HepG2 (cell line): ENCODE data around the gene PALM. TPM values are rescaled to one million over a fixed set of nuclear protein-coding genes. Genes with fewer than 3 reads are reported as not detected.

Experiments
- ATF7-NPFF ChIP-seq: sonication (generic); formaldehyde crosslinking; IDR thresholded peaks from 2 replicates; pipeline ENCODE4 v1.8.1; 2023; ENCODE audit warnings: mild to moderate bottlenecking, low read depth, missing genetic modification reagents, moderate library complexity
- ELF3 ChIP-seq: IDR thresholded peaks from 2 replicates; pipeline ENCODE4 v1.6.1; 2016; ENCODE audit warnings: missing genetic modification reagents, missing compliant biosample characterization
- FOXP1 ChIP-seq, 2 experiments: fragments of 450-650 bp in 1 of 2; IDR thresholded peaks; 2 replicates each; pipeline ENCODE4 v1.6.1; 2017 to 2018; ENCODE audit warnings: antibody characterized with exemption in 1 of 2
- GFI1 ChIP-seq: sonication (generic); formaldehyde crosslinking; IDR thresholded peaks from 2 replicates; pipeline ENCODE4 v1.5.0; 2020; ENCODE audit warnings: missing genetic modification reagents, mild to moderate bottlenecking, borderline replicate concordance
- HNF1A ChIP-seq, 2 experiments: sonication (generic) in 1 of 2; formaldehyde crosslinking in 1 of 2; IDR thresholded peaks; 2 replicates each; pipeline versions ENCODE4 v1.4.0 to v1.6.1; 2016 to 2020; ENCODE audit warnings: borderline replicate concordance in 1 of 2, low read depth in 1 of 2, mild to moderate bottlenecking in 1 of 2, missing genetic modification reagents in 1 of 2
- IRF1 ChIP-seq: sonication (generic); formaldehyde crosslinking; IDR thresholded peaks from 2 replicates; pipeline ENCODE4 v1.4.0; 2020; ENCODE audit warnings: low read depth, mild to moderate bottlenecking, missing genetic modification reagents
- NR2F1 ChIP-seq, 2 experiments: fragments of 450-650 bp in 1 of 2; formaldehyde crosslinking in 1 of 2; IDR thresholded peaks; 2 replicates each; pipeline versions ENCODE4 v1.5.0 to v1.6.1; 2016 to 2020; ENCODE audit warnings: mild to moderate bottlenecking in 1 of 2, missing compliant biosample characterization in 1 of 2, missing genetic modification reagents in 1 of 2, moderate library complexity in 1 of 2
- PAX8 ChIP-seq: sonication (generic); formaldehyde crosslinking; IDR thresholded peaks from 2 replicates; pipeline ENCODE4 v1.8.0; 2022; ENCODE audit warnings: mild to moderate bottlenecking, missing genetic modification reagents, borderline replicate concordance
- PRMT3 ChIP-seq: sonication (generic); formaldehyde crosslinking; IDR thresholded peaks from 2 replicates; pipeline ENCODE4 v1.8.1; 2022; ENCODE audit warnings: low read depth, mild to moderate bottlenecking, moderate library complexity, missing genetic modification reagents, borderline replicate concordance
- PRPF4 ChIP-seq: fragments of 200-400 bp; formaldehyde crosslinking; IDR thresholded peaks from 2 replicates; pipeline ENCODE4 v1.6.1; 2016; ENCODE audit warnings: low read length, low read depth; ENCODE audit not compliant: poor library complexity, severe bottlenecking
- RBAK ChIP-seq: sonication (generic); formaldehyde crosslinking; IDR thresholded peaks from 2 replicates; pipeline ENCODE4 v1.5.1; 2020; ENCODE audit warnings: mild to moderate bottlenecking, missing genetic modification reagents
- SAP130 ChIP-seq: IDR thresholded peaks from 2 replicates; pipeline ENCODE4 v1.6.1; 2016; ENCODE audit warnings: low read depth
- THYN1 ChIP-seq: sonication (generic); formaldehyde crosslinking; IDR thresholded peaks from 2 replicates; pipeline ENCODE4 v1.8.1; 2023; ENCODE audit warnings: low read depth, mild to moderate bottlenecking, moderate library complexity, missing genetic modification reagents, borderline replicate concordance
- TMF1 ChIP-seq: sonication (generic); formaldehyde crosslinking; IDR thresholded peaks from 2 replicates; pipeline ENCODE4 v1.8.1; 2022; ENCODE audit warnings: low read depth, missing genetic modification reagents
- TOPORS ChIP-seq: sonication (generic); formaldehyde crosslinking; IDR thresholded peaks from 2 replicates; pipeline ENCODE4 v1.8.0; 2023; ENCODE audit warnings: mild to moderate bottlenecking, missing genetic modification reagents
- ZKSCAN5 ChIP-seq: sonication (generic); formaldehyde crosslinking; IDR thresholded peaks from 2 replicates; pipeline ENCODE4 v1.5.1; 2020; ENCODE audit warnings: mild to moderate bottlenecking, missing genetic modification reagents
- ZNF12 ChIP-seq: sonication (generic); formaldehyde crosslinking; IDR thresholded peaks from 2 replicates; pipeline ENCODE4 v1.5.0; 2020; ENCODE audit warnings: missing genetic modification reagents
- ZNF138 ChIP-seq: sonication (generic); formaldehyde crosslinking; IDR thresholded peaks from 2 replicates; pipeline ENCODE4 v1.5.0; 2020; ENCODE audit warnings: mild to moderate bottlenecking, low read depth, missing genetic modification reagents
- ZNF18 ChIP-seq: sonication (generic); formaldehyde crosslinking; IDR thresholded peaks from 2 replicates; pipeline ENCODE4 v1.8.0; 2022; ENCODE audit warnings: mild to moderate bottlenecking, missing genetic modification reagents; ENCODE audit not compliant: insufficient replicate concordance
- ZNF225 ChIP-seq: sonication (generic); formaldehyde crosslinking; IDR thresholded peaks from 2 replicates; pipeline ENCODE4 v1.4.0; 2020; ENCODE audit warnings: mild to moderate bottlenecking, missing genetic modification reagents
- ZNF333 ChIP-seq: sonication (generic); formaldehyde crosslinking; IDR thresholded peaks from 2 replicates; pipeline ENCODE4 v1.4.0; 2020; ENCODE audit warnings: mild to moderate bottlenecking, missing genetic modification reagents, borderline replicate concordance
- ZNF33A ChIP-seq: sonication (generic); formaldehyde crosslinking; IDR thresholded peaks from 2 replicates; pipeline ENCODE4 v1.5.1; 2020; ENCODE audit warnings: missing genetic modification reagents, mild to moderate bottlenecking, moderate library complexity, borderline replicate concordance
- ZNF431 ChIP-seq: sonication (generic); formaldehyde crosslinking; IDR thresholded peaks from 2 replicates; pipeline ENCODE4 v1.9.0; 2022; ENCODE audit warnings: missing genetic modification reagents, low read depth, mild to moderate bottlenecking, borderline replicate concordance
- polyA plus RNA-seq, 8 experiments: library from polyadenylated mRNA; depleted of rRNA in 3 of 8; stranded (reverse) in 7 of 8; unstranded in 1 of 8; fragments of >200 nt; fragmentation: Illumina TruSeq in 4 of 8; extraction: Trizol in 4 of 8; gene quantifications; 2 replicates each; pipeline versions ENCODE4 v1.2.1 to v1.2.3, GENCODE V29; 2011 to 2016; ENCODE audit warnings: low read depth in 4 of 8, missing spikeins in 1 of 8, mixed read lengths in 1 of 8; ENCODE audit not compliant: insufficient read depth in 1 of 8
- total RNA-seq, 5 experiments: library from RNA; depleted of rRNA; stranded (reverse); fragments of >200 nt; fragmentation: Illumina TruSeq; extraction: Trizol; gene quantifications; 2 replicates each; pipeline ENCODE4 v1.2.3, GENCODE V29; 2016; ENCODE audit warnings: low read depth in 1 of 5

The PALM gene
- total and polyA plus RNA-seq, 2 of the 13 experiments (the other 11 are each of a cell fraction or from before 2014, with no cell fraction given), result 4.0 to 9.7 TPM

- TF ChIP-seq HNF1A (IDR thresholded peaks at IDR 0.05; ENCODE audit: low read depth) (peak; percentile 57; the same call in 1 of the 2 replicates), HNF1A (CRISPR knock-in tag; IDR thresholded peaks at IDR 0.05; ENCODE audit: borderline replicate concordance) (peak; percentile 75; the same call in 1 of the 2 replicates), ZKSCAN5 (no peak), ZNF12 (CRISPR knock-in tag) (no peak), ZNF333 (CRISPR knock-in tag) (peak; percentile 80; the same call in 1 of the 2 replicates), PAX8 (no peak), PRMT3 (CRISPR knock-in tag) (no peak), SAP130 (CRISPR knock-in tag) (peak; percentile 76), ATF7-NPFF (peak; percentile 73), FOXP1 (IDR thresholded peaks at IDR 0.05) (no peak; the same call in 1 of the 2 replicates), FOXP1 (CRISPR knock-in tag; IDR thresholded peaks at IDR 0.05) (peak; percentile 72), GFI1 (CRISPR knock-in tag) (peak; percentile 96), ZNF138 (CRISPR knock-in tag) (no peak), TOPORS (CRISPR knock-in tag) (peak; percentile 90; the same call in 1 of the 2 replicates), PRPF4 (no peak), THYN1 (CRISPR knock-in tag) (peak; percentile 36; the same call in 1 of the 2 replicates), ZNF18 (CRISPR knock-in tag) (peak; percentile 82), ZNF33A (CRISPR knock-in tag) (no peak), ZNF431 (CRISPR knock-in tag) (peak; percentile 73; the same call in 1 of the 2 replicates), IRF1 (CRISPR knock-in tag) (no peak), ZNF225 (CRISPR knock-in tag) (no peak), TMF1 (CRISPR knock-in tag) (peak; percentile 86; the same call in 1 of the 2 replicates), ELF3 (CRISPR knock-in tag) (peak; percentile 77), RBAK (CRISPR knock-in tag) (no peak), NR2F1 (CRISPR knock-in tag; IDR thresholded peaks at IDR 0.05) (peak; percentile 79 to 90)
These were observed 29.9 kb downstream of the PALM start (continued) for GRCh38 chr19:738509-739128.
